MM.1S (cell line): Measurements from ENCODE around the gene CDC42.

Experiments used
- EZH2phosphoT487 ChIP-seq: fragments of 300-600 bp; sonication (generic); IDR thresholded peaks from 2 replicates; pipeline ENCODE4 v1.6.1; 2018; ENCODE audit warnings: antibody characterized with exemption, low read length
- TF ChIP-seq, protein P1 (sequence below): fragments of 300-600 bp; sonication (generic); IDR thresholded peaks from 2 replicates; pipeline ENCODE4 v1.5.1; 2016; ENCODE audit warnings: antibody characterized with exemption, low read length, mixed read lengths

DNA sequence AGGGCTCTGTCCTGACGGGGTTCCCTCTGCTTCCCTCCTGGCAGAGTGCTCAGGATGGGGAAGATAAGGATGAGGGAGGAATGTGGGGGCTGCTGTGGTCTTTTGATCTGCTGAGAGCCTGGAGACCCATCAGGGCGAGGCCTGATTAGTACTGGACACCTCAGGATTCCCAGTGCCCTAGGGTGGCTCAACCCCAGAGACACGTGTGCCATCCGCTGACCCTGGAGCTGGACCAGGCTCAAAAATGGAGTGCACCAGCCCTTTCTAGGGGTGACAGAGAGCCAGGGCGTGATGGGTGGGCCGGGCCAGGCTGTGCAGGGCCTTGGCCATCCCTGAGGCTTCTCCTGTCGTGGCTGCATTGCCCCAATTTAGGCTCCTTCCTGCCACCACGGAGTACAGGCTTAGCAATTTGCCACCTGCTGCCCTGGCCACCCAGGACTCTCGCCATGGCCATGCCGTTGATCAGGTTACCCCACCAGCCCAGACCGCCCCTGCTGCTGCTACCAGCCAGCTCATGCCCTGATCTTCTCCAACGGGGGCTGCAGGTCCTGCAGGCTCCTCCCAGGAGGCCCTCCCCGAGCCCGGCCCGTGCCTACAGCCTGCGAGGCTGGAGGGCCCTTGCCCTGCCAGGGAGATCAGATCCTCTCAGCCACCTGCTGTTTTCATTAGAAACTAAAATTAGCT lies 80.9 kb downstream of the CDC42 start:
- TF ChIP-seq, protein P1, sequence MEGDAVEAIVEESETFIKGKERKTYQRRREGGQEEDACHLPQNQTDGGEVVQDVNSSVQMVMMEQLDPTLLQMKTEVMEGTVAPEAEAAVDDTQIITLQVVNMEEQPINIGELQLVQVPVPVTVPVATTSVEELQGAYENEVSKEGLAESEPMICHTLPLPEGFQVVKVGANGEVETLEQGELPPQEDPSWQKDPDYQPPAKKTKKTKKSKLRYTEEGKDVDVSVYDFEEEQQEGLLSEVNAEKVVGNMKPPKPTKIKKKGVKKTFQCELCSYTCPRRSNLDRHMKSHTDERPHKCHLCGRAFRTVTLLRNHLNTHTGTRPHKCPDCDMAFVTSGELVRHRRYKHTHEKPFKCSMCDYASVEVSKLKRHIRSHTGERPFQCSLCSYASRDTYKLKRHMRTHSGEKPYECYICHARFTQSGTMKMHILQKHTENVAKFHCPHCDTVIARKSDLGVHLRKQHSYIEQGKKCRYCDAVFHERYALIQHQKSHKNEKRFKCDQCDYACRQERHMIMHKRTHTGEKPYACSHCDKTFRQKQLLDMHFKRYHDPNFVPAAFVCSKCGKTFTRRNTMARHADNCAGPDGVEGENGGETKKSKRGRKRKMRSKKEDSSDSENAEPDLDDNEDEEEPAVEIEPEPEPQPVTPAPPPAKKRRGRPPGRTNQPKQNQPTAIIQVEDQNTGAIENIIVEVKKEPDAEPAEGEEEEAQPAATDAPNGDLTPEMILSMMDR = no peak
- no peak for TF ChIP-seq EZH2phosphoT487
